IPS-20b (cell line): Measurements from ENCODE around the gene FADS3.

ENCODE experiments used
- H3K27ac ChIP-seq: one replicate; pipeline ENCODE4 v1.5.1; 2013; ENCODE audit warnings: low read length
- H3K27me3 ChIP-seq: 2 replicates; pipeline ENCODE4 v1.6.1; 2013; ENCODE audit warnings: mild to moderate bottlenecking, low read length, inconsistent platforms; ENCODE audit not compliant: insufficient read depth
- H3K36me3 ChIP-seq: 2 replicates; pipeline ENCODE4 v1.6.1; 2013; ENCODE audit warnings: low read depth, mild to moderate bottlenecking, inconsistent platforms, low read length, moderate library complexity; ENCODE audit not compliant: insufficient read depth
- H3K4me1 ChIP-seq: 2 replicates; pipeline ENCODE4 v1.6.1; 2013; ENCODE audit warnings: mild to moderate bottlenecking, control low read depth, inconsistent platforms, low read length, moderate library complexity; ENCODE audit not compliant: insufficient read depth
- H3K4me3 ChIP-seq: 2 replicates; pipeline ENCODE4 v1.5.1; 2013; ENCODE audit warnings: mild to moderate bottlenecking, low read length, inconsistent platforms
- H3K9ac ChIP-seq: 2 replicates; pipeline ENCODE4 v1.6.1; 2013; ENCODE audit warnings: low read depth, mild to moderate bottlenecking, inconsistent platforms, low read length, moderate library complexity
- H3K9me3 ChIP-seq: 2 replicates; pipeline ENCODE4 v1.6.1; 2013; ENCODE audit warnings: mild to moderate bottlenecking, low read depth, low read length, inconsistent platforms; ENCODE audit not compliant: insufficient read depth

Gene FADS3

GRCh38 chr11:61834278-61835048 lies 56.9 kb downstream of the FADS3 start:
- Histone ChIP-seq H3K27ac (peak overlapping the region; percentile 60), H3K27me3 (no peaks in the 10 kb centered on the region), H3K9me3 (no peaks in the 10 kb centered on the region), H3K9ac (peak overlapping the region; percentile 45; the same call in 1 of the 2 replicates), H3K4me1 (peaks cover 31% of the 10 kb centered on the region), H3K36me3 (peaks cover 68% of the 10 kb centered on the region), H3K4me3 (no peak overlapping the region; the same call in 1 of the 2 replicates)

- H3K27me3 ChIP-seq: no peaks in the 10 kb centered on the region
- H3K36me3 ChIP-seq: peaks cover 62% of the 10 kb centered on the region
- peak overlapping the region; percentile 44; the same call in 1 of the 2 replicates for H3K9ac ChIP-seq
- H3K9me3 ChIP-seq: no peaks in the 10 kb centered on the region
- peaks cover 31% of the 10 kb centered on the region for H3K4me1 ChIP-seq
- no peak overlapping the region; the same call in 1 of the 2 replicates for H3K4me3 ChIP-seq
- peak overlapping the region; percentile 60 for H3K27ac ChIP-seq
Observed at GRCh38 chr11:61833926-61834277, 57.4 kb downstream of the FADS3 start.

- H3K9me3 ChIP-seq: no peaks in the 10 kb centered on the region
- H3K27ac ChIP-seq: no peak overlapping the region
- H3K36me3 ChIP-seq: peaks cover 58% of the 10 kb centered on the region
- H3K27me3 ChIP-seq: no peaks in the 10 kb centered on the region
- peaks cover 31% of the 10 kb centered on the region for H3K4me1 ChIP-seq
- no peak overlapping the region for H3K4me3 ChIP-seq
- H3K9ac ChIP-seq: no peak overlapping the region; the same call in 1 of the 2 replicates
Observed at GRCh38 chr11:61833471-61833870, 57.9 kb downstream of the FADS3 start.

GRCh38 chr11:61832754-61833153 lies 58.6 kb downstream of the FADS3 start:
- Histone ChIP-seq H3K4me1 (peaks cover 31% of the 10 kb centered on the region), H3K4me3 (no peak overlapping the region), H3K9me3 (no peaks in the 10 kb centered on the region), H3K27me3 (no peaks in the 10 kb centered on the region), H3K9ac (no peak overlapping the region), H3K36me3 (peaks cover 51% of the 10 kb centered on the region), H3K27ac (no peak overlapping the region)

- H3K9ac ChIP-seq: no peak overlapping the region
- no peak overlapping the region; the same call in 1 of the 2 replicates for H3K4me3 ChIP-seq
- no peak overlapping the region for H3K27ac ChIP-seq
- H3K9me3 ChIP-seq: no peaks in the 10 kb centered on the region
- no peaks in the 10 kb centered on the region for H3K27me3 ChIP-seq
- H3K4me1 ChIP-seq: peaks cover 31% of the 10 kb centered on the region
- peaks cover 45% of the 10 kb centered on the region; the same call in 1 of the 2 replicates for H3K36me3 ChIP-seq
Observed at GRCh38 chr11:61832207-61832606, 59.1 kb downstream of the FADS3 start.

DNA sequence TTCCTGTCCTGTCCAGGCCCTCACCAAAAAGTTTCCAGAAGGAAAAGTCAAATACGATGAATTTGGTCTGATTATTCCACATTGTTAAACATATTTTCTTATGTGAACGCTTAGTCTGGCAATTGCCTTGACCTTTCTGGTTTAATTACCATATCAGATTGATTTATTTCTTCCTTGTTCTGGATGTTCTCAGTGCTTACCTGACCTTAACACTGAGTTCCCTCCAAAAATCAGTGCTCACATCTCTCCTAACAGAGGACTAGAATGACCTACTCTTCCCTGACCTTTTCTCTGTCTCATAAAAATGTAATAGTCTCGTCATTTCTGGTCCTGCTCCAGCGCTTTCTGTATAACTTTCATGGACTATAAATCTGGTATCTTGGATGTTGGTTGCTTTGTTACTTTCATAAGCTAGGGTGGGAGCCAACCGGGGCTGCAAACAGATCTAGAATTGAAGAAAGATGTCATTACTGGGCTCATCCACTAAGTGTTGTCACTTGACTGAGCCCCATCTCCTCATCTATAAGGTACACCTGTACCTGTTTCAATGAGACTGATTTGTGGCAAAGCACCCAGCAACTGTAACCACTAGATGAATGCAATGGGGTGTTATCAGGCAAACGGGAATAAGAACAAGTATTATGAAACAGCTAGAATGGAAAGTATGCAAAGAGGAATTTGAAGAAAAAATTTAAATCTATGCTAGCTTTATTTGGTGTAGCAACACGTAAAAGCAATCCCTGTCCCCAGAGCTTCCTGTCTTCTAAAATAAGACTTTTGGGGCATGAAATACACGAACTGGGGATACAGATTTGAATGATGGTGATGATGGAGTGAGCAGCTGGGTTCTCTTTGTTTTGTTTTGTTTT lies 60.9 kb downstream of the FADS3 start:
- Histone ChIP-seq H3K4me1 (peaks cover 31% of the 10 kb centered on the region), H3K27me3 (no peaks in the 10 kb centered on the region), H3K36me3 (peaks cover 35% of the 10 kb centered on the region; the same call in 1 of the 2 replicates), H3K27ac (no peak overlapping the region), H3K9me3 (no peaks in the 10 kb centered on the region), H3K4me3 (peak overlapping the region; percentile 88), H3K9ac (peak overlapping the region; percentile 98; the same call in 1 of the 2 replicates)

GRCh38 chr11:61829806-61830205 lies 61.5 kb downstream of the FADS3 start:
- H3K27me3 ChIP-seq: no peaks in the 10 kb centered on the region
- H3K36me3 ChIP-seq: peaks cover 35% of the 10 kb centered on the region; the same call in 1 of the 2 replicates
- peak overlapping the region; percentile 98; the same call in 1 of the 2 replicates for H3K9ac ChIP-seq
- no peaks in the 10 kb centered on the region for H3K9me3 ChIP-seq
- peaks cover 31% of the 10 kb centered on the region for H3K4me1 ChIP-seq
- no peak overlapping the region for H3K27ac ChIP-seq
- peak overlapping the region; percentile 88 for H3K4me3 ChIP-seq

DNA sequence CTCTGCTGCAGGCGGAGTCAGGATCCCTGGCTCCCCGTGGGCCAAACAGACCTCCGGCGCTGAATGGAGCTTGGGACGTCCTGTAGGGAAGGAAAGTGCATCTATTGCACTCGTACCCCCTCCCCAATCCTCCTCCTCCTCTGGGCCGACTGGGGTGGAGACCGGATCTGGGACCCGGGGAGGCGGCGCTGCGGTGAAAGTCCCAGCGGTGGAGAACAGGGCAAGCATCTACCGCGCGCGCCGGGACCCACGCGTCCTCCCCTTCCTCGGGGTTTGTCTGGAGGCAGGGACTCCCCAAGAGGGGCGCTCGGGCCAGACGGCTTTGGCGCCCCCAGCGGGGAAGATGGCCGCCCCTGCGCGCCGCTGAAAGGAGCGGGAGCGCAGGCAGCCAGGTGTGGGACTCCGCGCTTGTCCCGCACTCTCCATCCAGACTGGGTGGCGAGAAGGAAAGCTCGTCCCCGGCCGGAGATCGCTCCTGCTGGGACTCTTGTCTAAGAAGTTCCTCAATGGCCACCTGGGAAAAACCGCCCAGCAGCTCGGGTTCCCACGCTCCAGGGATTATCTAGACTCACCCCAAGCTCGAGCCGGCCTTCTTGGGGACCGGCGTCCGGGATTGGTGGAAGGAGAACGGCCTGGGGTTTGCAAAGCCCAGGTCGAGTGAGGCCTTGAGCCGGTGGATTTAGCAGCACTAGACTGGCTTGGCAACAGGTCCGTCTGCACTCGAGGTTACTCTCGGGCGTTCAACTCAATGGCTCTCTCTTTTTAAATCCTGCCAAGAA lies 62.5 kb downstream of the FADS3 start:
- H3K27ac ChIP-seq: peak overlapping the region; percentile 93
- peaks cover 34% of the 10 kb centered on the region; the same call in 1 of the 2 replicates for H3K36me3 ChIP-seq
- peak overlapping the region; percentile 88 for H3K4me3 ChIP-seq
- no peaks in the 10 kb centered on the region for H3K9me3 ChIP-seq
- no peaks in the 10 kb centered on the region for H3K27me3 ChIP-seq
- peaks cover 25% of the 10 kb centered on the region for H3K4me1 ChIP-seq
- H3K9ac ChIP-seq: peak overlapping the region; percentile 98

DNA sequence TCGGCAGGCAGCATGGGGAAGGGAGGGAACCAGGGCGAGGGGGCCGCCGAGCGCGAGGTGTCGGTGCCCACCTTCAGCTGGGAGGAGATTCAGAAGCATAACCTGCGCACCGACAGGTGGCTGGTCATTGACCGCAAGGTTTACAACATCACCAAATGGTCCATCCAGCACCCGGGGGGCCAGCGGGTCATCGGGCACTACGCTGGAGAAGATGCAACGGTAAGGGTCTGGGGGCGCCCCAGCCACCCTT lies 63.0 kb downstream of the FADS3 start:
- H3K9me3 ChIP-seq: no peaks in the 10 kb centered on the region
- peaks cover 30% of the 10 kb centered on the region; the same call in 1 of the 2 replicates for H3K36me3 ChIP-seq
- H3K9ac ChIP-seq: peak overlapping the region; percentile 98
- H3K4me1 ChIP-seq: peaks cover 20% of the 10 kb centered on the region
- peak overlapping the region; percentile 93 for H3K27ac ChIP-seq
- peak overlapping the region; percentile 88 for H3K4me3 ChIP-seq
- H3K27me3 ChIP-seq: no peaks in the 10 kb centered on the region

DNA sequence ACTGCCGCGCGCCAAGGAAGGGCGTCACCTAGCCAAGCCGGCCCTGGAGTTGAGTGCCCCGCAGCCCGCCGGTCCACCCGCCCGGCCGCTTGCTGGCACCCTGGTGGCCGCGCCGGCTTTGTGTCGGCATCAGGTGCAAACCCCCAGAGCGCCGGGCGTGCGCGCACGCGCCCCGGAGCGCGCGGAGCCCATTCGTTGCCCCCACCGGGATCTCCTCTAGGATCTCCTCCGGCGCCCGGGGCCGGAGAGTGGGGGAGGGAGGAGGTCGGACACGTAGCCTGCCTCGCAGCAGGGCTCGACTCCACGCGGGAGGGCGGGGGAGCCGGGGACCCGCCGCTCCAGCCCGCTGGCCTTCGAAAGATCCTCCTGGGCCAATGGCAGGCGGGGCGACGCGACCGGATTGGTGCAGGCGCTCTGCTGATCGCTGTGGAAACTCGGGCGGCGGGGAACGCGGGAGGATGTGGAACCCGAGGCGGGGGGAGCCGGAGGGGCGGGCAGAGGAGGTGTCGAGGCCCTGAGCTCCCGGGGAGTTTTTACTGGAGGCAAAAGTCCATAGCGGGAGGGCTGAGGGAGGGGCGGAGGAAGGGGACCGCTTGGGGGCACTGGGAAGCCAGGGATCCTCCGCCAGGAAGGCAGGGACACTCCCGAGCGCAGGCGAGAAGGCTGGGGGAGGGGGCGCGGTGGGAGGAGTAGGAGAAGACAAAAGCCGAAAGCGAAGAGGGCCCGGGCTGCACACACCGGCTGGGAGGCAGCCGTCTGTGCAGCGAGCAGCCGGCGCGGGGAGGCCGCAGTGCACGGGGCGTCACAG lies 63.6 kb downstream of the FADS3 start, which contains the start of gene FADS2:
FADS2 (plus strand) TSS at position 730 of the 808 bp plus-strand sequence. CDS start 91 bp downstream, outside the sequence.
- H3K27me3 ChIP-seq: no peaks in the 10 kb centered on the region
- peak within 1 kb of the TSS; percentile 88 for H3K4me3 ChIP-seq
- peaks cover 32% of the 10 kb centered on the region; the same call in 1 of the 2 replicates for H3K36me3 ChIP-seq
- peaks cover 16% of the 10 kb centered on the region for H3K4me1 ChIP-seq
- H3K27ac ChIP-seq: peak within 1 kb of the TSS; percentile 93
- H3K9ac ChIP-seq: peak within 1 kb of the TSS; percentile 98
- no peaks in the 10 kb centered on the region for H3K9me3 ChIP-seq
